HL-60 (cell line): ENCODE measurements around the gene PPM1E.
A peak's percentile ranks its signal among the peaks of the same experiment; 100 is the strongest.
"Not testable (repeated sequence)": the region's sequence is repeated elsewhere in the genome, so short reads cannot be mapped to it uniquely, and the experiment has no call there.

Experiments
- DNase-seq, 2 experiments: peaks; one replicate each; pipeline ENCODE4 v3.0.0-alpha.2; 2010 to 2020; ENCODE audit warnings: low read depth in 1 of 2, low spot score in 1 of 2
- H3K27ac ChIP-seq: fragments of 250-450 bp; sonication (Bioruptor Pico); replicated peaks from 2 replicates; pipeline ENCODE4 v1.5.1; 2020; ENCODE audit warnings: mild to moderate bottlenecking, moderate library complexity
- H3K27me3 ChIP-seq: fragments of 250-450 bp; sonication (Bioruptor Pico); 2 replicates; pipeline ENCODE4 v1.5.1; 2021; ENCODE audit warnings: mild to moderate bottlenecking, moderate library complexity; ENCODE audit not compliant: insufficient read depth, poor library complexity, severe bottlenecking
- H3K4me3 ChIP-seq: replicated peaks from 2 replicates; pipeline ENCODE4 v1.5.1; 2011; ENCODE audit warnings: mild to moderate bottlenecking, control low read depth, low read length; ENCODE audit not compliant: insufficient read depth
- CTCF ChIP-seq: IDR thresholded peaks from one replicate; pipeline ENCODE4 v1.5.1; 2011; ENCODE audit warnings: low read length, control low read depth, inconsistent platforms; ENCODE audit not compliant: insufficient read depth
- GABPA ChIP-seq: IDR thresholded peaks from 2 replicates; pipeline ENCODE4 v1.6.1; 2012; ENCODE audit warnings: low read depth
- POLR2AphosphoS5 ChIP-seq: IDR thresholded peaks from 2 replicates; pipeline ENCODE4 v1.6.1; 2012; ENCODE audit warnings: low read depth
- REST ChIP-seq: IDR thresholded peaks from 2 replicates; pipeline ENCODE4 v1.6.1; 2012; ENCODE audit warnings: low read depth; ENCODE audit not compliant: insufficient replicate concordance
- SPI1 ChIP-seq: IDR thresholded peaks from 2 replicates; pipeline ENCODE4 v1.6.1; 2012; ENCODE audit warnings: low read depth, mild to moderate bottlenecking, borderline replicate concordance

PPM1E gene

DNA sequence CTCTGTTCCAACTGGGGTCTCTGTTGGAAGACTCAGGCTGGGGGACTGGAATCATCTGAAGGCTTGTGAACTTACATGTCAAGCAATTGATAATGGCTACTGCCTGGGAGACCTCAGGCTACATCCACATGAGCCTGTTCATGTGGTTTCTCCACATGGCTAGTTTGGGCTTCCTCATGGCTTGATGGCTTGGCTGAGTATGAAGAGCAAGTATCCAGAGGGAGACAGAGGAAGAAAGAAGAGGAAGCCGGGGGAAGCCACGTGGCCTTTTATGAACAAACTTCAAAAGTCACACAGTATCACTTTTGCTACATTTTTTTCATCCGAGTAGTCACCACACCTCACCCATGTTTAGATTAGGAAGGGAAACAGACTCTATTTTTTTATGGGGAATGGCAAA, 192.2 kb downstream of the PPM1E start:
- DNase-seq: peak; percentile 5 to 12
- H3K4me3 ChIP-seq: no peak overlapping the region

GRCh38 chr17:58954358-58954757, 198.7 kb downstream of the PPM1E start:
- DNase-seq, H3K27ac ChIP-seq, H3K27me3 ChIP-seq, H3K4me3 ChIP-seq: not testable (repeated sequence)

More for the DNA sequence above, 192.2 kb downstream of the PPM1E start:
- Histone ChIP-seq H3K27me3 (no peaks in the 10 kb centered on the region), H3K27ac (no peak overlapping the region)
- TF ChIP-seq GABPA: no peak
- TF ChIP-seq REST: no peak
- TF ChIP-seq POLR2AphosphoS5: no peak
- no peak for TF ChIP-seq SPI1
- TF ChIP-seq CTCF: no peak

GRCh38 chr17:58956997-58957724, 201.5 kb downstream of the PPM1E start:
- Histone ChIP-seq H3K27ac (no peak overlapping the region), H3K4me3 (no peak overlapping the region), H3K27me3 (no peaks in the 10 kb centered on the region)
- TF ChIP-seq POLR2AphosphoS5 (no peak), GABPA (no peak), SPI1 (no peak), REST (no peak), CTCF (no peak)
- no peak for DNase-seq

DNA sequence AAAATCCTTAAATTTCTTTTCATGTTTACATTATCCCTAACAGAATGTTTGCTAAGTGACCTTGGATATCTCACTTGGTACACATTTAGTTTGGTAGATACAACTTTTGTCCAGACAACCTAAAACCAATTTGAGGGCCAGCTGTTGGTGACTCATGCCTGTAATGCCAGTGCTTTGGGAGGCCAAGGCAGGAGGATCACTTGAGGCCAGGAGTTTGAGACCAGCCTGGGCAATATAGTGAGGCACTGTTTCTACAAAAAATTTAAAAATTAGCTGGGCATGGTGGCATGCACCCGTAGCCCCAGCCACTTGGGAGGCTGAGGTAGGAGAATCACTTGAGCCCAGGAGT, 202.0 kb downstream of the PPM1E start:
- DNase-seq, H3K27ac ChIP-seq, H3K27me3 ChIP-seq, H3K4me3 ChIP-seq: not testable (repeated sequence)

GRCh38 chr17:58960068-58960467, 204.4 kb downstream of the PPM1E start:
- TF ChIP-seq POLR2AphosphoS5 (no peak), REST (no peak), GABPA (no peak), CTCF (no peak), SPI1 (no peak)
- H3K27ac ChIP-seq: no peak overlapping the region
- peak in 1 of 2 experiments; percentile 26 for DNase-seq

More at GRCh38 chr17:58960068-58960467, 204.4 kb downstream of the PPM1E start:
- no peak overlapping the region for H3K4me3 ChIP-seq
- no peaks in the 10 kb centered on the region for H3K27me3 ChIP-seq
